Liver (tissue), 9 donors: ENCODE data around the gene EML2. TPM values are rescaled to one million over a fixed set of nuclear protein-coding genes. Genes with fewer than 3 reads are reported as not detected.

Experiments
- DNase-seq: peaks from one replicate; pipeline ENCODE4 v3.0.0-alpha.2; 2017; ENCODE audit warnings: low spot score
- H3K27ac ChIP-seq, 2 donors: one replicate each; pipeline ENCODE4 v1.7.0; 2013; ENCODE audit warnings: inconsistent platforms in 2 of 2, low read length in 2 of 2, control low read depth in 1 of 2, low read depth in 1 of 2, mild to moderate bottlenecking in 1 of 2
- H3K27me3 ChIP-seq, 4 donors: one replicate each; pipeline versions ENCODE4 v1.6.1 to v1.7.0; 2013; ENCODE audit warnings: low read length in 3 of 4, inconsistent platforms in 1 of 4, mild to moderate bottlenecking in 1 of 4, moderate library complexity in 1 of 4; ENCODE audit not compliant: control insufficient read depth in 4 of 4, insufficient read depth in 4 of 4
- H3K36me3 ChIP-seq, 4 donors: one replicate each; pipeline versions ENCODE4 v1.6.1 to v1.7.0; 2013; ENCODE audit warnings: low read length in 3 of 4, mild to moderate bottlenecking in 3 of 4, low read depth in 1 of 4, moderate library complexity in 1 of 4; ENCODE audit not compliant: control insufficient read depth in 4 of 4, insufficient read depth in 3 of 4
- H3K4me1 ChIP-seq, 4 donors: one replicate each; pipeline versions ENCODE4 v1.6.1 to v1.7.0; 2013; ENCODE audit warnings: low read length in 3 of 4, mild to moderate bottlenecking in 3 of 4, moderate library complexity in 1 of 4; ENCODE audit not compliant: control insufficient read depth in 4 of 4, insufficient read depth in 4 of 4
- H3K4me3 ChIP-seq, 3 donors: one replicate each; pipeline versions ENCODE4 v1.6.1 to v1.7.0; 2013; ENCODE audit warnings: low read length in 3 of 3, control low read depth in 1 of 3, low read depth in 1 of 3, mild to moderate bottlenecking in 1 of 3
- H3K9ac ChIP-seq, 2 donors: one replicate each; pipeline ENCODE4 v1.7.0; 2013; ENCODE audit warnings: low read length in 2 of 2, mild to moderate bottlenecking in 2 of 2, moderate library complexity in 2 of 2, control low read depth in 1 of 2, low read depth in 1 of 2
- H3K9me3 ChIP-seq, 4 donors: one replicate each; pipeline versions ENCODE4 v1.6.1 to v1.7.0; 2013; ENCODE audit warnings: low read length in 3 of 4; ENCODE audit not compliant: control insufficient read depth in 4 of 4
- EGR1 ChIP-seq, 2 donors: IDR thresholded peaks; 2 replicates each; pipeline ENCODE4 v1.6.1; 2016 to 2018; ENCODE audit warnings: antibody characterized with exemption in 2 of 2, low read depth in 2 of 2
- FOXA1 ChIP-seq: IDR thresholded peaks from 2 replicates; pipeline ENCODE4 v1.6.1; 2016; ENCODE audit warnings: antibody characterized with exemption
- FOXA2 ChIP-seq: IDR thresholded peaks from 2 replicates; pipeline ENCODE4 v1.6.1; 2016; ENCODE audit warnings: antibody characterized with exemption
- GABPA ChIP-seq, 2 donors: IDR thresholded peaks in 1 of 2; conservative IDR thresholded peaks in 1 of 2; 2 replicates each; pipeline ENCODE4 v1.6.1; 2016; ENCODE audit warnings: antibody characterized with exemption in 2 of 2, mild to moderate bottlenecking in 1 of 2, moderate library complexity in 1 of 2
- HNF4A ChIP-seq, 2 donors: conservative IDR thresholded peaks; 2 replicates each; pipeline ENCODE4 v1.6.1; 2016; ENCODE audit warnings: antibody characterized with exemption in 2 of 2, mild to moderate bottlenecking in 2 of 2
- NR2F2 ChIP-seq: IDR thresholded peaks from 2 replicates; pipeline ENCODE4 v1.6.1; 2016; ENCODE audit warnings: antibody characterized with exemption
- RAD21 ChIP-seq, 2 donors: IDR thresholded peaks; 2 replicates each; pipeline ENCODE4 v1.6.1; 2016; ENCODE audit warnings: antibody characterized with exemption in 2 of 2, mild to moderate bottlenecking in 2 of 2
- SP1 ChIP-seq: IDR thresholded peaks from 2 replicates; pipeline ENCODE4 v1.6.1; 2018; ENCODE audit warnings: antibody characterized with exemption, mild to moderate bottlenecking
- TAF1 ChIP-seq: conservative IDR thresholded peaks from 2 replicates; pipeline ENCODE4 v1.6.1; 2016; ENCODE audit warnings: antibody characterized with exemption, mild to moderate bottlenecking
- YY1 ChIP-seq: IDR thresholded peaks from 2 replicates; pipeline ENCODE4 v1.6.1; 2016; ENCODE audit warnings: antibody characterized with exemption, mild to moderate bottlenecking
- WGBS: extraction: QIAGEN DNeasy Blood & Tissue Kit; methylation state at CpG from one replicate; pipeline ENCODE4 v1.1.7; 2013; 5-methylcytosine and 5-hydroxymethylcytosine counted together
- polyA plus RNA-seq, 2 donors: library from polyadenylated mRNA; stranded (reverse) in 1 of 2; unstranded in 1 of 2; fragments of 200-250 nt in 1 of 2; fragments of >200 nt in 1 of 2; fragmentation: Nextera tagmentation in 1 of 2; extraction: Ambion mirVana in 1 of 2; gene quantifications; one replicate each; pipeline versions ENCODE4 v1.2.1 to v1.2.3, GENCODE V29; 2013 to 2015
- total RNA-seq, 2 donors: library from RNA; depleted of rRNA; stranded (reverse); fragments of >200 nt; gene quantifications; one replicate each; pipeline ENCODE4 v1.2.3, GENCODE V29; 2014
- TF ChIP-seq, protein P1 (sequence below): IDR thresholded peaks from 2 replicates; pipeline ENCODE4 v1.6.1; 2016; ENCODE audit warnings: antibody characterized with exemption
- TF ChIP-seq, protein P2 (sequence below): IDR thresholded peaks from 2 replicates; pipeline ENCODE4 v1.6.1; 2016; ENCODE audit warnings: antibody characterized with exemption
- TF ChIP-seq, protein P3 (sequence below): IDR thresholded peaks from 2 replicates; pipeline ENCODE4 v1.6.1; 2016; ENCODE audit warnings: antibody characterized with exemption
- donor health status: healthy.
- donor health status: healthy.
- donor health status: healthy.
- donor health status: healthy.
- donor health status: healthy.

The EML2 gene
- total and polyA plus RNA-seq, 4 donors, result 1.1 to 10.4 (median 9.0) TPM

DNA sequence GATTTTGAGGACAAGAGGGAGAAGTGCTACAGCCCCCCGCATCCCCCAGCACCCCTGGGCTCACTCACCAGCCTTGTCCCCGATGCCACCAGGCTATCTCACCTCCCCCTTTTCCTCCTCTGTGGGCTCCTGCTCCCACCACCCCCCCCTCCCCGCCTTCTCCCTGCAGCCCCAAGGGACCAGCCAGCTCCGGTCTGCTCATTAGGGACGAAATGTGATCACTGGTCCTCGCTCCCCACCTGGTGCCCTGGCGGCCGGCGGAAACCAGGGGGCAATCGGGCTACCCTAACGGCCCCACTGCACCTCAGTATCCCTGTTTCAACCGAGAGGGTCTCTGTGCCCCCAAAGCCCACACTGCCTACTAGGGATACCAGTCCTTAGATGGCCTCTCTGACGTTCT, 39.9 kb downstream of the EML2 start (continued):
- no peak for TF ChIP-seq YY1

DNA sequence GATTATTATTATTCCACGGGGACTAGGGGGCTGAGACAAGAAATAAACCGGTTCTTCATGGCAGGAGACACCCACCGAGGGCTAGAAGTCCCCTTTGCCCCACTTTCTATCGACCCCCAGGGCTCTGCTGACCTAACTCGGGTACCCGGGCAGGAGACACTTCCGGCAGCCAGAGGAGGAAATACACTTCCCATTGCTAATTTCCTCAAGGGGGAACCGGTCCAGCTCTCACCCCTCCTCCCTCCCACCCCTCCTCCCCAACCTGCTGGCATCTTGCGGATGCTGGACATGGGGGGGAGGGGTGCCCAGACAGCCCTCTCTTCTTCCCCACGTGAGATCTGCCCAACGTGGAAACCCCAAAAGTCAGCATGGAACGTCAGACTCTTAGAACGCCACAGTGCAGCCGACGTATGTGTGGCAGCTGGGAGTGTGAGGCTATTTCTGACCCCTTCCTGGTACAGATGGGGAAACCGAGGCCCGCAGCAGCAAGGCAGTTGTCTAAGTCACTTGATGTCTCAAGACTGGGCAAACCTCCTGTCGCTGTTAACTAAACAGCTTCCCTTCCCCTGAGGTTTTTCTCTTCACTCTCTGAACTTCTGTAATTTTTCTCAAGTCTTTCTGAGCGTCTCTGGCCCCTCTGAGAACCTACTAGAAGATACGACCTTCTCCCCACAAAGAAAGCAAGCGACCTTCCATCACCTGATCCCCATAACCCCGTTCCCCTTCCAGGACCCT, 40.8 kb downstream of the EML2 start:
- Histone ChIP-seq H3K9me3 (no peaks in the 10 kb centered on the region), H3K27ac (peak overlapping the region; percentile 47 to 56), H3K27me3 (peaks cover 0 to 7% (median 5%) of the 10 kb centered on the region in 4 donors), H3K36me3 (no peaks in the 10 kb centered on the region), H3K9ac (no peak overlapping the region), H3K4me1 (peaks cover 0 to 11% (median under 1%) of the 10 kb centered on the region in 4 donors), H3K4me3 (no peak overlapping the region)
- WGBS, result 4% methylated on average over 22 of the region's 22 CpGs
- TF ChIP-seq EGR1 (IDR thresholded peaks at IDR 0.05; ENCODE audit: low read depth in 2 of 2) (no peak), NR2F2 (peak; percentile 27)
- TF ChIP-seq, protein P1, sequence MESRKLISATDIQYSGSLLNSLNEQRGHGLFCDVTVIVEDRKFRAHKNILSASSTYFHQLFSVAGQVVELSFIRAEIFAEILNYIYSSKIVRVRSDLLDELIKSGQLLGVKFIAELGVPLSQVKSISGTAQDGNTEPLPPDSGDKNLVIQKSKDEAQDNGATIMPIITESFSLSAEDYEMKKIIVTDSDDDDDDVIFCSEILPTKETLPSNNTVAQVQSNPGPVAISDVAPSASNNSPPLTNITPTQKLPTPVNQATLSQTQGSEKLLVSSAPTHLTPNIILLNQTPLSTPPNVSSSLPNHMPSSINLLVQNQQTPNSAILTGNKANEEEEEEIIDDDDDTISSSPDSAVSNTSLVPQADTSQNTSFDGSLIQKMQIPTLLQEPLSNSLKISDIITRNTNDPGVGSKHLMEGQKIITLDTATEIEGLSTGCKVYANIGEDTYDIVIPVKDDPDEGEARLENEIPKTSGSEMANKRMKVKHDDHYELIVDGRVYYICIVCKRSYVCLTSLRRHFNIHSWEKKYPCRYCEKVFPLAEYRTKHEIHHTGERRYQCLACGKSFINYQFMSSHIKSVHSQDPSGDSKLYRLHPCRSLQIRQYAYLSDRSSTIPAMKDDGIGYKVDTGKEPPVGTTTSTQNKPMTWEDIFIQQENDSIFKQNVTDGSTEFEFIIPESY, result no peak
- no peak for DNase-seq

DNA sequence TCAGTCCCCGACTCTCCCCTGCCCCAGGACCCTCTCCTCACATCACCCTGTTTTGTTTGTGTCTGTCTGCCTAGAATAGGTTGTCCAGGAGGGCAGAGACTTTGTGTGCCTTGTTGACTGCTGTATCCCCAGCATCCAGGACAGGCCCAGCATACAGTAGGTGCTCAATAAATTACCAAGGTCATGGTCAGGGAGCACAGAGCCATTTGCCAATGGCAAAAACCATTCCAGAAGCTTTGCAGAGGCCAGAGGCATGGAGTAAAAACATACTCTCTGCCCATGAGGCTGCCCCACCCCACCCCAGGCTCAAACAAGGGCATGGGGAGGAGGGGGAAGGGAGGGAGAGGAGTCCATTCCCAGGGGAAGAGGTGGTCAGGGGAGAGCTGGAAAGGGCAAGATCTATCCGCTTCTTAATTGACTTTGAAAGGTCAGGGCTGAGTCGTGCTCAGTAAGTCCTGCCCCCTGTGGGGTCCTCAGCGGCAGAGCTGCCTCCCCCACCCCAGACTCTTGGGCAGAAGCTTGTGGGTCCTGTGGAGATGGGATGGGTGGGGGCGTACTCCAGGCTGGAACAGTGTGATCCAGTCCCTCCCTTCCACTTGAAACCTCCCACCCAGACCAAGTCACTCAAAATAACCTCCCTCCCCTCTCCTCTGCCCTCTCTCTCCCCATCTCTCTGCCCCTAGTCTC, 41.6 kb downstream of the EML2 start:
- peaks cover 0 to 11% (median under 1%) of the 10 kb centered on the region in 4 donors for H3K4me1 ChIP-seq
- H3K9me3 ChIP-seq, result no peaks in the 10 kb centered on the region
- H3K27ac ChIP-seq, result peak overlapping the region; percentile 47 to 56
- H3K36me3 ChIP-seq, result no peaks in the 10 kb centered on the region
- TF ChIP-seq RAD21 (IDR thresholded peaks at IDR 0.05) (no peak), TAF1 (no peak), FOXA2 (no peak), NR2F2 (no peak), SP1 (no peak), GABPA (IDR thresholded peaks at IDR 0.05 in 1 of 2, conservative IDR thresholded peaks at IDR 0.05 in 1 of 2) (no peak), YY1 (no peak), FOXA1 (no peak), EGR1 (IDR thresholded peaks at IDR 0.05; ENCODE audit: low read depth in 2 of 2) (no peak), HNF4A (conservative IDR thresholded peaks at IDR 0.05) (no peak)
- TF ChIP-seq, protein P2, sequence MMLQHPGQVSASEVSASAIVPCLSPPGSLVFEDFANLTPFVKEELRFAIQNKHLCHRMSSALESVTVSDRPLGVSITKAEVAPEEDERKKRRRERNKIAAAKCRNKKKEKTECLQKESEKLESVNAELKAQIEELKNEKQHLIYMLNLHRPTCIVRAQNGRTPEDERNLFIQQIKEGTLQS, result no peak
- TF ChIP-seq, protein P3, sequence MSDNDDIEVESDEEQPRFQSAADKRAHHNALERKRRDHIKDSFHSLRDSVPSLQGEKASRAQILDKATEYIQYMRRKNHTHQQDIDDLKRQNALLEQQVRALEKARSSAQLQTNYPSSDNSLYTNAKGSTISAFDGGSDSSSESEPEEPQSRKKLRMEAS, result no peak
- TF ChIP-seq, protein P1, result no peak
- no peak overlapping the region for H3K9ac ChIP-seq
- H3K27me3 ChIP-seq, result peaks cover 0 to 7% (median 5%) of the 10 kb centered on the region in 4 donors
- 22% methylated on average over 5 of the region's 5 CpGs for WGBS
- no peak for DNase-seq
- H3K4me3 ChIP-seq, result no peak overlapping the region
